ENCODE data around the gene PCDH9.

DNA sequence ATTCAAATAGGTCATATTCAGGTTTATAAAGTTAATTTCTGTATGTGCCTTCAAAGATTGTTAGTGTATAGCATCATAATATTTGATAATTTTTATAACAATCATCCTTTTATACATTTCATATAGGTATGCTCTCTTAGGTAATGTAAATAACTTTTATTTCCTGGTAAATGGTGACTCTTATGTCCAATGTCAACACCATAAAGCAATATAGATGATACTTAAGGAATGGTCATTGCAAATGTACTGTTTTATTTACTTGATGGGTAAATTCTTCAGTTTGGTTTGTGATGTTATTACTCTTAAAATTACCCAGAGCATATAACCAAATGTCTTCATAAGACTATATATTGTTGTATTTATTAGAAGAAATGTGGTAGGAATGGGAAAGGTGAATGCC is 928.7 kb downstream of the PCDH9 start:
- no peak for TF ChIP-seq YY1 (IDR thresholded peaks at IDR 0.05; ENCODE audit: insufficient read depth, insufficient read length)
- TF ChIP-seq ZNF274 (IDR thresholded peaks at IDR 0.05; ENCODE audit: low read depth, low read length), result no peak

All from NT2/D1 (cell line).